Activated effector memory CD4-positive, alpha-beta T cell treated with anti-CD3 and anti-CD28 coated beads, Interleukin-2, amount 50 U/mL, for 16 hours (primary cell): ENCODE data around the gene RASGRF1.
"Not testable (repeated sequence)": the region's sequence is repeated elsewhere in the genome, so short reads cannot be mapped to it uniquely, and the experiment has no call there.

Experiments used
- DNase-seq: peaks from one replicate; pipeline ENCODE4 v3.0.0-alpha.2; 2020

RASGRF1 gene

GRCh38 chr15:78950343-78950742 is 140.2 kb downstream of the RASGRF1 start:
- DNase-seq, result no peak

GRCh38 chr15:78949461-78949860 is 141.1 kb downstream of the RASGRF1 start:
- no peak for DNase-seq

- DNase-seq, result no peak
These were observed 143.1 kb downstream of the RASGRF1 start for GRCh38 chr15:78947506-78947905.

- DNase-seq, result no peak
These were observed 144.1 kb downstream of the RASGRF1 start for GRCh38 chr15:78946493-78946892.

GRCh38 chr15:78944669-78945407 is 145.7 kb downstream of the RASGRF1 start, which contains the start of gene CTSH:
Gene CTSH (minus strand): TSS chr15:78945046. CDS start chr15:78944981, 65 bp downstream.
- peak; percentile 91 for DNase-seq

GRCh38 chr15:78944202-78944625 is 146.4 kb downstream of the RASGRF1 start:
- DNase-seq, result no peak

- DNase-seq, result no peak
These were observed 146.9 kb downstream of the RASGRF1 start for GRCh38 chr15:78943692-78944091.

- no peak for DNase-seq
These were observed 147.8 kb downstream of the RASGRF1 start for GRCh38 chr15:78942741-78943140.

- no peak for DNase-seq
These were observed 151.7 kb downstream of the RASGRF1 start for GRCh38 chr15:78938658-78939488.

GRCh38 chr15:78937132-78937739 is 153.3 kb downstream of the RASGRF1 start:
- DNase-seq, result no peak

- no peak for DNase-seq
These were observed 155.9 kb downstream of the RASGRF1 start for GRCh38 chr15:78934655-78935023.

GRCh38 chr15:78933823-78934654 is 156.5 kb downstream of the RASGRF1 start:
- no peak for DNase-seq

GRCh38 chr15:78933187-78933822 is 157.3 kb downstream of the RASGRF1 start:
- DNase-seq, result no peak

- no peak for DNase-seq
These were observed 158.2 kb downstream of the RASGRF1 start for GRCh38 chr15:78932258-78932808.

GRCh38 chr15:78931439-78932257 is 158.9 kb downstream of the RASGRF1 start:
- no peak for DNase-seq

GRCh38 chr15:78930577-78931388 is 159.8 kb downstream of the RASGRF1 start:
- no peak for DNase-seq

GRCh38 chr15:78929536-78930264 is 160.9 kb downstream of the RASGRF1 start:
- no peak for DNase-seq

- DNase-seq, result no peak
These were observed 161.9 kb downstream of the RASGRF1 start for GRCh38 chr15:78928616-78929093.

GRCh38 chr15:78928176-78928575 is 162.4 kb downstream of the RASGRF1 start:
- not testable (repeated sequence) for DNase-seq
